Activated T-cell treated with anti-CD3 and anti-CD28 coated beads, Interleukin-2, amount 50 U/mL, for 1 hour (primary cell): ENCODE measurements around the gene NANOG.
"Not testable (repeated sequence)": the region's sequence is repeated elsewhere in the genome, so short reads cannot be mapped to it uniquely, and the experiment has no call there.

Experiments
- DNase-seq: peaks from one replicate; pipeline ENCODE4 v3.0.0-alpha.2; 2020

Gene NANOG

DNA sequence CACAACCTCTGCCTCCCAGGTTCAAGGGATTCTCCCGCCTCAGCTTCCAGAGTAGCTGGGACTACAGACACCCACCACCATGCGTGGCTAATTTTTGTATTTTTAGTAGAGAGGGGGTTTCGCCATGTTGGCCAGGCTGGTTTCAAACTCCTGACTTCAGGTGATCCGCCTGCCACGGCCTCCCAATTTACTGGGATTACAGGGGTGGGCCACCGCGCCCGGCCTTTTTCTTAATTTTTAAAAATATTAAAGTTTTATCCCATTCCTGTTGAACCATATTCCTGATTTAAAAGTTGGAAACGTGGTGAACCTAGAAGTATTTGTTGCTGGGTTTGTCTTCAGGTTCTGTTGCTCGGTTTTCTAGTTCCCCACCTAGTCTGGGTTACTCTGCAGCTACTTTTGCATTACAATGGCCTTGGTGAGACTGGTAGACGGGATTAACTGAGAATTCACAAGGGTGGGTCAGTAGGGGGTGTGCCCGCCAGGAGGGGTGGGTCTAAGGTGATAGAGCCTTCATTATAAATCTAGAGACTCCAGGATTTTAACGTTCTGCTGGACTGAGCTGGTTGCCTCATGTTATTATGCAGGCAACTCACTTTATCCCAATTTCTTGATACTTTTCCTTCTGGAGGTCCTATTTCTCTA is at the start of gene NANOG:
Gene NANOG (plus strand): TSS at position 519 of the 645 bp plus-strand sequence. CDS start 213 bp downstream, outside the sequence.
- DNase-seq, result not testable (repeated sequence)

DNA sequence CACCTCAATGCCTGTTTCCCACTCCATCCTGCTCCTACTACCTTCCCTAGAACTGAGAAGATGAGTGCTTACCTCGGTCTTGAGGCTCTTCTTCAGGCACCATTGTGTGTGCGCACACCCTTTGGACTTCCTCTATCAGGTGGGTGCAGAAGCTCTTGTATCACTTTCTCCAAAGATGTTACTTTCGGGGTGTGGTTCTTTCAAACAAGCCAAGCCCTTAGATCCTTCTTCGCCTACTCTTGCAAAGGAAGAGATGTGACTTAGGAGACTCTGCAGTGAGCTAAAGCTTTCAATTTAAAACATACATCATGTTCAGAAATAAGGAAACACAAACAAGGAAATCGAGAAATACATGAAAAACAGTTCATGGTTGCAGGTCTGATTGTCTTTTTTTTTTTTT is 42.0 kb upstream of the NANOG start, which contains the start of gene CLEC4C:
Gene CLEC4C (minus strand): TSS at position 130 of the 400 bp plus-strand sequence. CDS start 27 bp downstream, at position 103.
- no peak for DNase-seq

DNA sequence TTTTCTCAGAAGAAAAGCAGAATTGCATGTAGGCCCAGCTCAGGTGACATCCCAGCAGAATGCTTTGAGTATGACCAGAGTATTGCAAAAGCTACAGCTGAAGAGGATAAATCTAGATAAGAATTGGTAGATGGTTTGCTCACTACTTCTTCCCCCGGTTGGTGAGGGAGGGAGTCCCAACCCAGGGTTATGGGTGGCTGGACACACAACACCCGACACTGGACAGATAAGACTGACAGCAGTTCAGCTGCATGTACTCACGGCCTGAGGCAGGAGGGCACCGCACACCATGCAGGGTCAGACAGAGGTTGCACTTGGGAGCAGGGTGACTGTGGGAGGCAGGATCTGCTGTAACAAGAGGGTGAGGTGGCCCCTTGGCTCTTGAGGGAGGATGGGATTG is 40.4 kb upstream of the NANOG start:
- no peak for DNase-seq

DNA sequence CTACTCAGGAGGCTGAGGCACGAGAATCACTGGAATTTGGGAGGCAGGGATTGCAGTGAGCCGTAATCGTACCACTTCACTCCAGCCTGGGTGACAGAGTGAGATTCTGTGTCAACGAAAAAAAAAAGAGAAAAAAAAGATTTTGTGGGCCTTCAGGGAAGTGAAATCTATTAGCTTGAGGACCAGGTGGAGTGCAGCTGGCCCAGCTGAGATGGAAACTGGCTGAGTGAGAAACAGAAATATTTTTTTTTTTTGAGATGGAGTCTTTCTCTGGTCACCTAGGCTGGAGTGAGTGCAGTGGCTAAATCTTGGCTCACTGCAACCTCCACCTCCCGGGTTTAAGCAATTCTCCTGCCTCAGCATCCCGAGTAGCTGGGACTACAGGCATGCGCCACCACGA is 39.8 kb upstream of the NANOG start:
- no peak for DNase-seq

DNA sequence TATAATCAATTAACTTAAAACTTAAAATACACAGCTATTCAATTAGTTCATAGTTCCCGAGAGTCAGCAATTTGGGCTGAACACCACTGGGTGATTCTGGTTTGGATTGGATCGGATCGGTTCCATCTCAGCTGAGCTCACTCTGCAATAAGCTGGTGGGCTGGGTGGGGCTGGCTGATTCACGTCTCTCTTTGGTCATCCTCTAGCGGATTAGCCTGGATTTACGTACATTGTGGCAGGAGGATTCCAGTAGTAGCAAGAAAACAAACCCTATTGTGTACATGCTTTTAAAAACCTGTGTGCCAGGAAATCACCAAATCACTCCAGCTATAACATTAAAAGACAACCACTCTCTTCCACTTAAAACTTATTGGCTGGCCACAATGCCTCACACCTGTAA is 38.9 kb upstream of the NANOG start:
- DNase-seq, result no peak

DNA sequence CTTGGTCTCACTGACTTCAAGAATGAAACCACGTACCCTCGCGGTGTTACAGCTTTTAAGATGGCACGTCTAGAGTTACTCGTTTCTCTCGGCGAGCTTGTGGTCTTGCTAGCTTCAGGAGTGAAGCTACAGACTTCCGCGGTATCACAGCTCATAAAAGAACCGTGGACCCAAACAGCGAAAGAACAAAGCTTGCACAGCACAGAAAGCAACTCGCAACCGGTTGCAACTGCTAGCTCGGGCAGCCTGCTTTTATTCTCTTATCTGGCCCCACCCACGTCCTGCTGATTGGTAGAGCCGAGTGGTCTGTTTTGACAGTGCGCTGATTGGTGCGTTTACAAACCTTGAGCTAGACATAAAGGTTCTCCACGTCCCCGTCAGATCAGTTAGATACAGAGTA is 37.8 kb upstream of the NANOG start:
- no peak for DNase-seq

DNA sequence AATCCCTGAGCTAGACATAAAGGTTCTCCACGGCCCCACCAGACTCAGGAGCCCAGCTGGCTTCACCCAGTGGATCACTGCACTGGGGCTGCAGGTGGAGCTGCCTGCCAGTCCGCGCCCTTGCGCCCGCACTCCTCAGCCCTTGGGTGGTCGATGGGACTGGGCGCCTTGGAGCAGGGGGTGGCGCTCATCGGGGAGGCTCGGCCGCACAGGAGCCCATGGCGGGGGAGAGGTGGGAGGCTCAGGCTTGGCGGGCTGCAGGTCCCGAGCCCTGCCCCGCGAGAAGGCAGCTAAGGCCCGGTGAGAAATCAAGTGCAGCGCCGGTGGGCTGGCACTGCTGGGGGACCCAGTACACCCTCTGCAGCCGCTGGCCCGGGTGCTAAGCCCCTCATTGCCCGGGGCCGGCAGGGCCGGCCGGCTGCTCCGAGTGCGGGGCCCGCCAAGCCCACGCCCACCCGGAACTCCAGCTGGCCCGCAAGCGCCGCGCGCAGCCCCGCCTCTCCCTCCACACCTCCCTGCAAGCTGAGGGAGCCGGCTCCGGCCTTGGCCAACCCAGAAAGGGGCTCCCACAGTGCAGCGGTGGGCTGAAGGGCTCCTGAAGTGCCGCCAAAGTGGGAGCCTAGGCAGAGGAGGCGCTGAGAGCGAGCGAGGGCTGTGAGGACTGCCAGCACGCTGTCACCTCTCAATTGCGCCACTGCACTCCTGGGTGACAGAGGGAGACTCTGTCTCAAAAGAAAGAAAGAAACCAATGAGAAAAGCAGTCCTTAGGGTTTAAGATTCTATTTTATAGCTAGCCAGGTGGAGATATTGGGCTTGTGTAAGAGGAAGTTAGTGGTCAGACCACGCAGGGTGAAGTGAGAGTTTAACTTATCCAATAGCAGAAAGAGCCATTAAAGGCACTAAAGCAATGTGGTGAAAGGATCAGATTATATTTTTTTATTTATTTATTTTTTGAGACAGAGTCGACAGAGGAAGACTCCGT is 37.0 kb upstream of the NANOG start:
- not testable (repeated sequence) for DNase-seq

DNA sequence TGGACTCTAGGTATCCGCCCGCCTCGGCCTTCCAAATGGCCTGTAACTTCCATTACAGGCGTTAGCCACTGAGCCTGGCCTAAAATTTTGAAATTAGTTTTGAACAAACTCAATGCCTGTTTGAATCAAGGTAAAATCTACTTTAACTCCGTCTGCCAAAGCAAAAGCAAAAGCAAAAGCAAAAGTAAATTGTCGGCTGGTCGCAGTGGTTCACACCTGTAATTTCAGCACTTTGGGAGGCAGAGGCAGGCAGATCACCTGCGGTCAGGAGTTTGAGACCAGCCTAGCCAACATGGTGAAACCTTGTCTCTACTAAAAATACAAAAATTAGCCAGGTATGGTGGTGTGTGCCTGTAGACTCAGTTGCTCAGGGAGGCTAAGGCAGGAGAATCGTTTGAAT is 33.5 kb upstream of the NANOG start:
- not testable (repeated sequence) for DNase-seq

DNA sequence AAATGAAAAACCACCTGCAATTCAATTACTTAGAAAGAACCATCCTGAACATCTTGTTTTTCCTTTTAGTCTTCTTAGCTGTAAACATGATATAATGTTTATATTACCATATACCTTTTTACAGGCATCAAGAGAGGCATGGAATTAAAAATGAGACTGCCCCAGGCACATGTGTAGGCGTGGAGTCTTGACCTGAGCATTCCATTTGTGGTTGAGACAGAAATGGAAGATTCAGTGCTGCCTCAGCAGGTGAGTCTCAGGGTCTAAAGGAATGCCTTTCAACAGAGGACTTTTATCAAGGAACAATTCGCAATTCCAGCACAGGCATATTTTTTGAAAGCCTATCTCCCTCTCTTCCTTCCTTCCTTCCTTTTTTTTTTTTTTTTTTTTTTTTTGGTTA is 32.2 kb upstream of the NANOG start:
- no peak for DNase-seq

DNA sequence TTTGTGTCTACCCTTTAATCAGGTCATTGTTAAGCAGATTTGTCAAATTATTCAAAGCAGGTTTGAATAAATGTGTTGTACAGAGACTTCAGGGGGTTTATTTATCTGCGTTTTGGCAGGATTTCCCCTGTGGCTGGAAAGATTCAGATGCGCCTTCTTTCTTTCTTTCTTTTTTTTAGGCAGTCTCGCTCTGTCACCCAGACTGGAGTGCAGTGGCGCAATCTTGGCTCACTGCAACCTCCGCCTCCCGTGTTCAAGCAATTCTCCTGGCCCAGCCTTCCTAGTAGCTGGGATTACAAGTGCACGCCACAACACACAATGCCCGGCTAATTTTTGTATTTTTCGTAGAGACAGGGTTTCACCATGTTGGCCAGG is 30.4 kb upstream of the NANOG start:
- no peak for DNase-seq

DNA sequence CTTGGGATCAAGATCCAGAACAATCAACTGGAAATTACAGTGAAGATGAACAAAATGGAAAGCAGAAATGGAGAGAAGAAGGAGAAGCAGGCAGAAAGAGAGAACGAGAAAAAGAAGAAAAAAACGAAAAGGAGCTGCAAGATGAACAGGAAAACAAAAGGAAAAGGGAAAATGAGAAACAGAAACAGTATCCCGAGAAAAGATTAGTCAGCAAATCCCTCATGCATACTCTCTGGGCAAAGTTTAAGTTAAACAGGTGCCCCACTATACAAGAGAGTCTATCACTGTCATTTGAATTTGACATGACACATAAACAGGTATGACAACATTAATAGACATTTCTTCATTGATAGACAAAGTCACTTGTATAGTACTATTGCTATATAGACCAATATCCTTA is 19.2 kb upstream of the NANOG start:
- DNase-seq, result no peak

DNA sequence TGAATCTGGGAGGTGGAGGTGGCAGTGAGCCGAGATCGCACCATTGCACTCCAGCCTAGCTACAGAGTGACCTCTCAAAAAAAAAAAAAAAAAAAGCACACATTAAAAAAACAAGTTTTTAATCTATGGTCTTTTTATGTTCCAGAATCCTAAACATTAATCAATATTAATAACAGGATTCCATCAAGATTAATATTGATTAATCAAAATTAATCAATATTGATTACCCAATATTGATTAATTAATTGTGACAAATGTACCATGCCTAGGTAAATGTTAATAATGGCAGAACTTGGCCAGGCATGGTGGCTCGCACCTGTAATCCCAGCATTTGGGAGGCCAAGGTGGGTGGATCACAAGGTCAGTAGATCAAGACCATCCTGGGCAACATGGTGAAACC is 7.9 kb upstream of the NANOG start:
- DNase-seq, result no peak

DNA sequence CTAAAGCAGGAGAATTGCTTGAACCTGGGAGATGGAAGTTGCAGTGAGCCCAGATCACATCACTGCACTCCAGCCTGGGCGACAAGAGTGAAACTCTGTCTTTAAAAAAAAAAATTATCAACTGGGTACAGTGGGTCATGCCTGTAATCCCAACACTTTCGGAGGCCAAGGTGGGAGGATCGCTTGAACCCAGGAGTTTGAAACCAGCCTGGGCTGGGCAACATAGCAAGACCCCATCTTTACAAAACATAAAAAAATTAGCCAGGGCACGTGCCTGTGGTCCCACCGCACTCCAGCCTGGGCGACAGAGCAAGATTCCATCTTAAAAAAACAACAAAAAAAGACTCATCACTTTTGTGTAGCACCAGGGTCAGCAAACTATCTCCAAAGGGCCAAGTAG is 7.1 kb upstream of the NANOG start:
- DNase-seq, result no peak

DNA sequence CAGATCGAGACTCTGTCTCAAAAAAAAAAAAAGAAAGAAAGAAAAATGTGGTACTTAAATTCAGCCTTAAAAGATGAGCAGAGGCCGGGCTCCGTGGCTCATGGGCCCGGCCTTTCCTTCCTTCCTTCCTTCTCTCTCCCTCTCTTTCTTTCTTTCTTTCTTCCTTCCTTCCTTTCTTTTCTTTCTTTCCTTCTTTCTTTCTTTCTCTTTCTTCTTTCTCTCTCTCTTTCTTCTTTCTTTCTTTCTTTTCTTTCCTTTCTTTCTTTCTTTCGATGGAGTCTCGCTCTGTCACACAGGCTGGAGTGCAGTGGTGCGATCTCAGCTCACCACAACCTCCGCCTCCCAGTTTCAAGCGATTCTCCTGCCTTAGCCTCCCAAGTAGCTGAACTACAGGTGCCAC is 5.8 kb upstream of the NANOG start:
- not testable (repeated sequence) for DNase-seq

DNA sequence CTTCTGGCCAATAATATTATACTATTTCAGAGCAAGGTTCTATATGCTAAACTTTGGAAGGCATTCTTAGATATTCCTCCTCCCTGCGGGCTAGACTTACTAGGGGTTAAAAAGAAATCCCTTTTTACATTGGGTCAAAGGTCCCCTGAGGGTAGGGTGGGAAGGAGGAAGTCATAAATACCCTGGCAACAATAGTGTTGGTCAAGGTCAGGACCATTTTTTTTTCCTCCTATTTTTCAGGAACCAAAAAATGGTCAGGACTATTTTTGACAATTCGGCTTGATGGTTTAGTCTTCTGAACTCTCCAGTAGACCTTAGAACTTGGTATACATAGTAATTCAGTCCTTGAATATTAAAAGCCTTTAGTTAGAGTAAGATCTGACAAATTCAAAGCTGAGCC is 4.5 kb upstream of the NANOG start:
- no peak for DNase-seq

DNA sequence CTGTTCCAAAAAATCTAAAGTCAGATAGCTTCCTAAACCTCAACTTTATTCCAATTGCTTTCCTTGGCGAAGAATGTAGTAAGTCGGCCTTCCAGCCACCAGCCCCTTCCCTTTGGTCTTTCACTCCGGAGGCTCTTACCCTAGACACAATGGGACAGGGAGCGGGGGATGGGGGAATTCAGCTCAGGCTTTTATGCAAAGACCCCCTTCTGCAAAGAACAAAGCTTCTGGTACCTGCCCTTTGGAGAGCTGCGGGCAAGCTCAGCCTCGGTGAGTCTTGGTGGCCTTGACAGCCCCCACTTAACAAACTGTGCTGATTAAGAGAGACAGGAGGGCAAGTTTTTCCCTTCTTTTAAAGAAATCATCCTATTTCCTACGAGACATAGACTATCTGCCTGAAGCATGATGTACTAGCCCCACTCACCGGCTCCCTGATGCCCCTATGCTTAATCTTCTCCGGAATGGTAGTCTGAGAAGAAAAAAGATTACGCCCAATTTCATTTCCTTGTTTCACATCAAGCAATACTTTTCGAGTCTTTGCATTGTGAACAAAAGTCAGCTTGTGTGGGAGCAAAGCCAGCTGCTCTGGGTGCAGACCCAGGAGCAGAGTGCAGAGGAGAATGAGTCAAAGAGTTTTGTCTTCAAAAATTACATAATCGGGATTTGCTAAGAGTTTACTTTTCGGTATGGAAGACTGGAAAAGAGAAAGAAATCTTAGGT is 1.5 kb upstream of the NANOG start:
- no peak for DNase-seq

DNA sequence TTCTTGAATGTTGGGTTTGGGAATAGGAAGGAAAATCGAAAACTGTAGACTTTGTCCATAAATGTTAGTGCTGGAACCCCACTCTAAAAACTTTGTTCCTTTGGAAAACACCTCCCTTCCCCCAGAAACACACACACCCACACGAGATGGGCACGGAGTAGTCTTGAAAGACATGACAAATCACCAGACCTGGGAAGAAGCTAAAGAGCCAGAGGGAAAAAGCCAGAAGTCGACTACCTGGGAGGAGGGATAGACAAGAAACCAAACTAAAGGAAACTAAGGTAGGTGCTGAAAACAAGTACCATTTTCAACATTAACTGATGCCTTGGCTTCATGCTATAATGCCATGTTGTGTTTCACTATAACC is 925 bp upstream of the NANOG start:
- DNase-seq, result no peak

DNA sequence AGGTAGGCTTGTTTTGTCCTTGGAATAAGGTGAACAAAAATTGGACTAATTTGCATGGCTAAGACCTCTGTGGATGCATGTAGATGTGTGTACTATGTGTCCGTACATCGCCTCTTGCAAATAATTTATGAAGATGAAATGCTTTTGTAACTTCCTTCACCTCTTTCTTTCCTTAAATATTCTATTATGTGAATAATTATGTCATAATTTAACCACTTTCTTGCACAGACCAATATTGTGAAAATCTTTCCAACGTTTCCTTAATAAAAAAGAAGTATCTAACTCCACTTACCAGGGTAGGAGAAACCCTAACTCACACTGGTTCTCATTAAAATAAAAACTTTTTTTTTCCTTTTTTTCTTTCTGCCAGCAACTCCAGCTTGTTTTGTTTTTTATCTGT is 4.0 kb downstream of the NANOG start:
- DNase-seq, result no peak

DNA sequence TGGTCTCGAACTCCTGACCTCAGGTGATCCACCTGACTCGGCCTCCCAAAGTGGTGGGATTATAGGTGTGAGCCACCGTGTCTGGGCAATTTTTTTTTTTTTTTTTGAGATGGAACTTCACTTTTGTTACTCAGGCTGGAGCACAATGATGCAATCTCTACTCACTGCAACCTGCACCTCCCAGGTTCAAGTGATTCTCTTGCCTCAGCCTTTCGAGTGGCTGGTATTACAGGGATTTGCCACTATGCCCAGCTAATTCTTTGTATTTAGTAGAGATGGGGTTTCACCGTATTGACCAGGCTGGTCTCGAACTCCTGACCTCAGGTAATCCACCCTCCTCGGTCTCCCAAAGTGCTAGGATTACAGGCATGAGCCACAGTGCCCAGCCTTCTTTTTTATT is 8.1 kb downstream of the NANOG start:
- DNase-seq, result not testable (repeated sequence)

DNA sequence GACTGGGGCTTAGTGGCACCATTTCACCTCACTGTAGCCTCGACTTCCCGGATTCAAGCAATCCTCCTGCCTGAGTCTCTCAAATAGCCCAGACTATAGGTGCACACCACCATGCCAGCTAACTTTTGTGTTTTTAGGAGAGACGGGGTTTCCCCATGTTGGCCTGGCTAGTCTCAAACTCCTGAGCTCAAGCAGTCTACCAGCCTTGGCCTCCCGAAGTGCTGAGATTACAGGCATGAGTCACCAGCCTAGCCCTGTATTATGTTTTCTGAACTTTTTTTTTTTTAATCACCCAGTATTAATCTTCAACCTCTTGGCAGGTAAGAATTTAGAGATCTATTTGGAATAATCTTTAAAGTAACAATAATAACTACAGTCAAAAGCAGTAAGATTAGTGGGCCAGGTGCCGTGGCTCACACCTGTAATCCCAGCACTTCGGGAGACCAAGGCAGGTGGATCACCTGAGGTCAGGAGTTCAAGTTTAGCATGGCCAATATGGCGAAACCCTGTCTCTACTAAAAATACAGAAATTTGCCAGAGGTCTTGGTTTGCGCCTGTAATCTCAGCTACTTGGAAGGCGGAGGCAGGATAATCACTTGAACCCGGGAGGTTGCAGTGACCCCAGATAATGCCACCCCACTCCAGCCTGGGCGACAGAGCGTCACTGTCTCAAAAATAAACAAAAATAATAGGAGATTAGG is 8.6 kb downstream of the NANOG start:
- no peak for DNase-seq

DNA sequence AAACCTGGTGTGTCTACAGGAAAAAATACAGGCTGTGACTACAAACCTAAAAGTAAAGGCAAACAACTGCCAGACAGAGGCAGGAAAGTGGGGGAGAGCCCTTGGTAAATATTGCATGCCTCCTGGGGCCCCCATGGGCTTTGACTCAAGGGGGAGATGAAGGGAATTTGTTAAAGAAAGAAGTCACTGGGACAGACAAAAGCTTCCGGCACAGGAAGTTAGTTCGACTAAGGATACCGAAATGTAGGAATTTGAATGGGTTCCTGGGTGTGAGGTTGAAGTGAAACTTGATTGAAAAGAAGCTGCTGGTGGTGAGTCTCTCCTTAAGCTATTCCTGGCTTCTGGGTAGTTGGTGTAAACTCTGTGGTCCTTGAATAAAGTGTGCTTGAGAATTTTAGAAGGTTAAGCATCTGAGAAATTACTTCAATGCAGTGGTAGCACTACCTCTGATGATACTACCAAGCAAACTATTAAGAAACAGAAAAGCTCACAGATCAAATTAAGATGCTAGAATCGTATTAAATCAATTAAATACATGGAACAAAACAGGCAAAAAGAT is 9.6 kb downstream of the NANOG start:
- not testable (repeated sequence) for DNase-seq

DNA sequence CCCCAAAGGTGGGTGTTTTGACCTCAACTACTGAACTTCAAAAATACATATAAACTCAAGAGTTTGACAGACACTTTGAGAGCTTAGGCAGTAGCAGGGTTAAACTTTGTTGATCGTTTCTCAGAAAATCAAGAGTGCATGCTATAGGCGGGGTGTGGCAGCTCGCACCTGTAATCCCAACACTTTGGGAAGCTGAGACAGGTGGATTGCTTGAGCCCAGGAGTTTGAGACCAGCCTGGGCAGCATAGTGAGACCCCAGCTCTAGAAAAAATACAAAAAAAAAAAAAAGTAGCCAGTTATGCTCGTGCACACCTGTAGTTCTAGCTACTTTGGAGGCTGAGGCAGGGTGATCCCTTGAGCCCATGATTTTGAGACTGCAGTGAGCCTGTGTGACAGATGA is 12.3 kb downstream of the NANOG start:
- DNase-seq, result no peak

DNA sequence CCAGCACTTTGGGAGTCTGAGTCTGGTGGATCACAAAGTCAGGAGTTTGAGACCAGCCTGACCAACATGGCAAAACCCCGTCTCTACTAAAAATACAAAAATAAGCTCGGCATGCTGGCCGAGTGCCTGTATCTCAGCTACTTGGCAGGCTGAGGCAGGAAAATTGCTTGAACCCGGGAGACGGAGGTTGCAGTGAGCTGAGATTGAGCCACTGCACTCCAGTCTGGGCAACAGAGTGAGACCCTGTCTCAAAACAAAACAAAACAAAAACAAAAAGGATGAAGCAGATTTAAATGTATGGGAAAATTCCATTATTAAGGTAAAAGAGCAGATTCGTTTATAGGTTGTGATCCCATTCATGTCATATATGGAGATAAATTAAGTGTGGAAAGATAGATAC is 17.1 kb downstream of the NANOG start:
- not testable (repeated sequence) for DNase-seq
